Loucy (cell line): ENCODE results near the gene NOX4.
"Not testable (repeated sequence)": the region's sequence is repeated elsewhere in the genome, so short reads cannot be mapped to it uniquely, and the experiment has no call there.

Experiments
- CTCF ChIP-seq: fragments of 200-600 bp; sonication (generic); conservative IDR thresholded peaks from 2 replicates; pipeline ENCODE4 v1.5.1; 2014; ENCODE audit warnings: mild to moderate bottlenecking, antibody characterized with exemption, low read length
- EZH2phosphoT487 ChIP-seq: fragments of 200-600 bp; IDR thresholded peaks from 2 replicates; pipeline ENCODE4 v1.6.1; 2018; ENCODE audit warnings: antibody characterized with exemption, mild to moderate bottlenecking, moderate library complexity, borderline replicate concordance

DNA sequence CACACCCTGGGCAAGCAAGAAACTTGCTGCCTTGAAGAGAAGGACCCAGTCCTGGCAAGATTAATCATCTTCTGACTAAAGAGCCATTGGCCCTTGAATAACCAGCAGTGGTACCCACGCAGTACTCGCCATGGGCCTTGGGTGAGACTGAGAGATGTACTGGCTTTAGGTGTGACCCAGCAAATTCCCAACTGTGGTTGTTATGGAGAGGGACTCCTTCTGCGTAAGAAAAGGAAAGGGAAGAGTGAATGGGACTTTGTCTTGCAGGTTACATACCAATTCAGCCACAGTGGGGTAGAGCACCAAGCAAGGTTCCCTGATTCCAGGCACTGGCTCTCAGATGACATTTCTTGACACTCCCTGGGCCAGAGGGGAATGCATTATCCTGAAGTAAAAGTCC lies 80.1 kb downstream of the NOX4 start:
- TF ChIP-seq CTCF, EZH2phosphoT487: not testable (repeated sequence)
